Ovary (tissue), 3 donors: Measurements from ENCODE around the gene KCNJ10.

Experiments used
- POLR2A ChIP-seq: fragments of 450-650 bp; IDR thresholded peaks from one replicate; pipeline ENCODE4 v1.6.1; 2017; ENCODE audit warnings: antibody characterized with exemption, mild to moderate bottlenecking, moderate library complexity
- TF ChIP-seq, protein P1 (sequence below), 3 donors: fragments of 450-650 bp in 2 of 3; fragments of 200-600 bp in 1 of 3; IDR thresholded peaks; one replicate each; pipeline versions ENCODE4 v1.5.1 to v1.8.0; 2016 to 2022; ENCODE audit warnings: antibody characterized with exemption in 3 of 3, mild to moderate bottlenecking in 1 of 3
- donor health status: DM: no; HTN: no; CAD: no.

DNA sequence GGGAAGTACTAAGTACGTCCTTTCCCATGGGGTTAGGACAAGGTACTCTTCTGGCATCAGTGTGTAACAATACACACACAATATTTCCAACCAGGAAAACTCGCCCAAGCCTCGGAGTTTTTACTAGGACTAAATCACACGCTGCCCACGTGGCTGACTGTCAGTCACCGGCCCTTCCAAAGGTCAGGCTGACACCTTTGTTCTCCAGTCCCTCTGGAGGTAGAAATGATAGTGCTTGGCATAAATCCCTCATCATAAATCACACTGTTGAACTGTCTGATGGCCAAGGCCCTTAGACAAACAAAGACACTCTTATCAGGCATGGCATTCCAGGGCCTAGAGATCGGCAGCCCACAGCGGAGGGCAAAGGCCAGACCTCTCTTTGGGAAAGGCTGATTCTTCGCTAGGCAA is 99.0 kb downstream of the KCNJ10 start:
- TF ChIP-seq, protein P1, sequence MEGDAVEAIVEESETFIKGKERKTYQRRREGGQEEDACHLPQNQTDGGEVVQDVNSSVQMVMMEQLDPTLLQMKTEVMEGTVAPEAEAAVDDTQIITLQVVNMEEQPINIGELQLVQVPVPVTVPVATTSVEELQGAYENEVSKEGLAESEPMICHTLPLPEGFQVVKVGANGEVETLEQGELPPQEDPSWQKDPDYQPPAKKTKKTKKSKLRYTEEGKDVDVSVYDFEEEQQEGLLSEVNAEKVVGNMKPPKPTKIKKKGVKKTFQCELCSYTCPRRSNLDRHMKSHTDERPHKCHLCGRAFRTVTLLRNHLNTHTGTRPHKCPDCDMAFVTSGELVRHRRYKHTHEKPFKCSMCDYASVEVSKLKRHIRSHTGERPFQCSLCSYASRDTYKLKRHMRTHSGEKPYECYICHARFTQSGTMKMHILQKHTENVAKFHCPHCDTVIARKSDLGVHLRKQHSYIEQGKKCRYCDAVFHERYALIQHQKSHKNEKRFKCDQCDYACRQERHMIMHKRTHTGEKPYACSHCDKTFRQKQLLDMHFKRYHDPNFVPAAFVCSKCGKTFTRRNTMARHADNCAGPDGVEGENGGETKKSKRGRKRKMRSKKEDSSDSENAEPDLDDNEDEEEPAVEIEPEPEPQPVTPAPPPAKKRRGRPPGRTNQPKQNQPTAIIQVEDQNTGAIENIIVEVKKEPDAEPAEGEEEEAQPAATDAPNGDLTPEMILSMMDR (IDR thresholded peaks at IDR 0.05): no peak
- TF ChIP-seq POLR2A: no peak
